ENCODE results near the gene PLK5.

PLK5 gene

GRCh38 chr19:1567116-1567847 is 43.4 kb downstream of the PLK5 start:
- no peaks in the 10 kb centered on the region for H3K79me2 ChIP-seq (ENCODE audit: insufficient read depth, low read depth)
- H3K27ac ChIP-seq: no peak overlapping the region
- no peak overlapping the region for H3K4me3 ChIP-seq (IDR thresholded peaks at IDR 0.05; ENCODE audit: insufficient read depth, low read depth, low read length)
- peaks cover 8% of the 10 kb centered on the region for H3K4me1 ChIP-seq (ENCODE audit: low read depth, poor library complexity, severe bottlenecking)
- no peak for TF ChIP-seq CTCF (conservative IDR thresholded peaks at IDR 0.05; ENCODE audit: low read depth, low read length)
- no peaks in the 10 kb centered on the region for H3K36me3 ChIP-seq (ENCODE audit: insufficient read depth)
- no peak overlapping the region for H3K9ac ChIP-seq
- peaks cover 26% of the 10 kb centered on the region for H3K27me3 ChIP-seq (ENCODE audit: insufficient read depth, low read depth)
- H3K4me2 ChIP-seq: no peak overlapping the region
- H4K20me1 ChIP-seq (ENCODE audit: insufficient read depth): no peaks in the 10 kb centered on the region
- no peak overlapping the region for H2AFZ ChIP-seq (ENCODE audit: low read depth)

- peaks cover 26% of the 10 kb centered on the region for H3K27me3 ChIP-seq (ENCODE audit: insufficient read depth, low read depth)
- H3K27ac ChIP-seq: no peak overlapping the region
- H3K4me2 ChIP-seq: no peak overlapping the region
- peaks cover 10% of the 10 kb centered on the region for H3K4me1 ChIP-seq (ENCODE audit: low read depth, poor library complexity, severe bottlenecking)
- H4K20me1 ChIP-seq (ENCODE audit: insufficient read depth): no peaks in the 10 kb centered on the region
- TF ChIP-seq CTCF (conservative IDR thresholded peaks at IDR 0.05; ENCODE audit: low read depth, low read length): no peak
- no peaks in the 10 kb centered on the region for H3K36me3 ChIP-seq (ENCODE audit: insufficient read depth)
- H3K9ac ChIP-seq: no peak overlapping the region
- H3K4me3 ChIP-seq (IDR thresholded peaks at IDR 0.05; ENCODE audit: insufficient read depth, low read depth, low read length): no peak overlapping the region
- no peak overlapping the region for H2AFZ ChIP-seq (ENCODE audit: low read depth)
- no peaks in the 10 kb centered on the region for H3K79me2 ChIP-seq (ENCODE audit: insufficient read depth, low read depth)
Measured at GRCh38 chr19:1567848-1568227, 44.0 kb downstream of the PLK5 start.

- H3K9ac ChIP-seq: no peak within 1 kb of the TSS
- H3K4me2 ChIP-seq: peak within 1 kb of the TSS; percentile 36; the same call in 1 of the 2 replicates
- H3K36me3 ChIP-seq (ENCODE audit: insufficient read depth): no peaks in the 10 kb centered on the region
- H3K4me1 ChIP-seq (ENCODE audit: low read depth, poor library complexity, severe bottlenecking): peaks cover 15% of the 10 kb centered on the region
- TF ChIP-seq CTCF (conservative IDR thresholded peaks at IDR 0.05; ENCODE audit: low read depth, low read length): no peak
- H4K20me1 ChIP-seq (ENCODE audit: insufficient read depth): no peaks in the 10 kb centered on the region
- H2AFZ ChIP-seq (ENCODE audit: low read depth): peak within 1 kb of the TSS; percentile 64; the same call in 1 of the 2 replicates
- H3K27ac ChIP-seq: no peak within 1 kb of the TSS
- H3K79me2 ChIP-seq (ENCODE audit: insufficient read depth, low read depth): no peaks in the 10 kb centered on the region
- H3K4me3 ChIP-seq (IDR thresholded peaks at IDR 0.05; ENCODE audit: insufficient read depth, low read depth, low read length): no peak within 1 kb of the TSS
- H3K27me3 ChIP-seq (ENCODE audit: insufficient read depth, low read depth): peaks cover 26% of the 10 kb centered on the region
Measured at GRCh38 chr19:1568320-1569019, 44.6 kb downstream of the PLK5 start, which contains the start of gene MEX3D. Gene MEX3D (minus strand): TSS chr19:1568325. CDS start chr19:1568058, 267 bp downstream.

GRCh38 chr19:1569997-1570396 is 46.1 kb downstream of the PLK5 start:
- Histone ChIP-seq H4K20me1 (ENCODE audit: insufficient read depth) (no peaks in the 10 kb centered on the region), H3K9ac (no peak overlapping the region), H3K4me2 (no peak overlapping the region), H2AFZ (ENCODE audit: low read depth) (no peak overlapping the region), H3K27me3 (ENCODE audit: insufficient read depth, low read depth) (peaks cover 26% of the 10 kb centered on the region), H3K4me3 (IDR thresholded peaks at IDR 0.05; ENCODE audit: insufficient read depth, low read depth, low read length) (no peak overlapping the region), H3K4me1 (ENCODE audit: low read depth, poor library complexity, severe bottlenecking) (peaks cover 29% of the 10 kb centered on the region), H3K79me2 (ENCODE audit: insufficient read depth, low read depth) (no peaks in the 10 kb centered on the region), H3K27ac (no peak overlapping the region), H3K36me3 (ENCODE audit: insufficient read depth) (no peaks in the 10 kb centered on the region)
- no peak for TF ChIP-seq CTCF (conservative IDR thresholded peaks at IDR 0.05; ENCODE audit: low read depth, low read length)
